ENCODE data around the gene ADIG. TPM values are rescaled to one million over a fixed set of nuclear protein-coding genes. Genes with fewer than 3 reads are reported as not detected.

Gene ADIG
- not detected for total RNA-seq

GRCh38 chr20:38581013-38581412 lies at the start of gene ADIG:
TSS of gene ADIG (plus strand) at chr20:38581197. CDS start at chr20:38581251, 54 bp downstream.

GRCh38 chr20:38601216-38602184 lies 20.5 kb downstream of the ADIG start, which contains the start of gene ARHGAP40:
TSS of gene ARHGAP40 (plus strand) at chr20:38601809.

Other genes with a start within 250 kb of the ADIG start
- gene LBP, start 234.7 kb upstream of the ADIG start, total RNA-seq, result not detected
- gene SNHG17, start 145.9 kb upstream of the ADIG start, total RNA-seq, result 14.4 TPM
- gene RALGAPB, start 108.4 kb upstream of the ADIG start, total RNA-seq, result 85.1 TPM
- gene ARHGAP40, start 20.6 kb downstream of the ADIG start, total RNA-seq, result not detected
- 7.2 TPM for gene SLC32A1, start 143.3 kb downstream of the ADIG start, total RNA-seq
- gene ACTR5, start 167.3 kb downstream of the ADIG start, total RNA-seq, result 15.0 TPM
- 11.6 TPM for gene PPP1R16B, start 224.5 kb downstream of the ADIG start, total RNA-seq